T-helper 22 cell (primary cell): Measurements from ENCODE around the gene AKR1D1.
A peak's percentile ranks its signal among the peaks of the same experiment; 100 is the strongest.
"Not testable (repeated sequence)": the region's sequence is repeated elsewhere in the genome, so short reads cannot be mapped to it uniquely, and the experiment has no call there.

Source experiments
- DNase-seq: peaks from one replicate; pipeline ENCODE4 v3.0.0-alpha.2; 2020; ENCODE audit warnings: low read depth

AKR1D1 gene

GRCh38 chr7:138122162-138122561 lies 45.9 kb downstream of the AKR1D1 start:
- no peak for DNase-seq

- no peak for DNase-seq
Observed at GRCh38 chr7:138125119-138125518, 48.9 kb downstream of the AKR1D1 start.

DNA sequence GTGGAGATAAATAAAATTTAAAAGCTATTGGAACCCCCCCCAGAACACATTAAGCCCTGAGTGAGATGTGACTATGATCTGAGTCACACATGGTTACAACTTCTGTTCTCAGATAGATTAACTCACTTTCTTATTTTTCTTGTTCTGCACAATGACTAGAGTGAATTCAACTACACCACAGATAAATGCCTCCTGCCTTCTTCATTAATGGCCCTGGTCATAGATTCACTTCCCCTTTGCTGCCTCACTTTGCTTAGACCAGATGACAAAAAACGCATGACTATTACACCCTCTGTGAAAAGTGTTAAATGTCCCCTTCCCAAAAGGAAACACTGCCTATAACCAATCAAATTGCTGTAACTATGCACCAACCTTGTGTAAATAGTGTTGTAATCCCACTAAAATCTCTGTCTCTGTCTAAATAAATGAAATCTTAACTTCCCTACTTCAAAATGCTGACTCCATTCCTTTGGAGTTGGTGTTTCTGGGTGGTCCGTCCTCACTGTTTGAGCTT lies 49.4 kb downstream of the AKR1D1 start:
- DNase-seq = no peak

DNA sequence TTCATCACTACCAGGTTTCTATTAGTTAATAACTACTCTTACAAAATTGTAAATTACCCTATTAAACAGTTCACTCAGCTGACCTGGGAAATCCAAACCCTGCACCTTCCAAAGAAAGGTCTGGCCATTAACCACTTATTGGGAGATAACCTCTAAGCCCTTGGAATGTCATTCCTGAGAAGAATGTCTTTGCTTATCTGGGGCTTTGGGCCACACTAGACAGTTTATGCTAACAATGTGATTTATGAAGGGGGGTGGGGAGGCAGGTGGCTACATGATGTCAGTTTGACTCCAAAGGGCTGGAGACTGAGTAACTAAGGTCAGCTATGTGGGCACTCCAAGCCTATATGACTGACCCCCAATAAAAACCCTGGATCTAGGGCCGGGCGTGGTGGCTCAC lies 50.7 kb downstream of the AKR1D1 start:
- DNase-seq = no peak

DNA sequence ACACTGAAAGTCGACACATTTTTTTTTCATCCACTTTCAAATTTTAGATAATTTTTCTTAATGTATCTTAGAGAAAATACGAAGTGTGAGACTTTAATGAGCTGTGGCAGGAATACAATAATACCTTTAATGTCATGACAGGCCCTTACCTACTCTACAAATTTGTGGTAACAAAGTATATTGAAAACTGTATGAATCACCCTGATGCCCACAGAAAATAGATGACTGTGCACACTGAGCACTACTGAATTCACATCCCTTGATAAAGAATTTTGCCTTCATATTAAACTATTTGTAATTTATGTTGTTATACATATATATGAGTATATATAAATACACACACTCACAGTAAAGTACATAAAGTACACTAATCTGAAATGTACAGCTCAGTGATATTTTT lies 51.7 kb downstream of the AKR1D1 start:
- DNase-seq = no peak

DNA sequence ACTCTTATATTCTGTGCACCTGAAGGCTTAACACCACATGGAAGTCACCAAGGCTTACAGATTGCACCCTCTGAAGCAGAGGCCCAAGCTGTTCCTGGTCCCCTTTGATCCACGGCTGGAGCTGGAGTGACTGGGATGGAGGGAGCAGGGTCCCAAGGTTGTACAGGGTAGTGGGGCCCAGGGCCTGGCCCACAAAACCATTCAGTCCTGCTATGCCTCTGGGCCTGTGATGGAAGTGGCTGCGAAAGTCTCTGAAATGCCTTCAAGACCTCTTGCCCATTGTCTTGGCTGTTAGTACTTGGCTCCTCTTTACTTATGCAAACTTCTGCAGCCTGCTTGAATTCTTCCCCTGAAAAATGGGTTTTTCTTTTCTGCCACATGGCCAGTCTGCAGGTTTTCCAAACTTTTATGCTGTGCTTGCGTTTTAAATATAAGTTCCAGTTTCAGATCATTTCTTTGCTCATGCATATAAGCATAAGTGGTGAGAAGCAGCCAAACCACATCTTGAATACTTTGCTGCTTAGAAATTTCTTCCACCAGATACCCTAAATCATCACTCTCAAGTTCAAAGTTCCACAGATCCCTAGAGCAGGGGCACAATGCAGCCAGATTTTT lies 53.4 kb downstream of the AKR1D1 start:
- DNase-seq = no peak

DNA sequence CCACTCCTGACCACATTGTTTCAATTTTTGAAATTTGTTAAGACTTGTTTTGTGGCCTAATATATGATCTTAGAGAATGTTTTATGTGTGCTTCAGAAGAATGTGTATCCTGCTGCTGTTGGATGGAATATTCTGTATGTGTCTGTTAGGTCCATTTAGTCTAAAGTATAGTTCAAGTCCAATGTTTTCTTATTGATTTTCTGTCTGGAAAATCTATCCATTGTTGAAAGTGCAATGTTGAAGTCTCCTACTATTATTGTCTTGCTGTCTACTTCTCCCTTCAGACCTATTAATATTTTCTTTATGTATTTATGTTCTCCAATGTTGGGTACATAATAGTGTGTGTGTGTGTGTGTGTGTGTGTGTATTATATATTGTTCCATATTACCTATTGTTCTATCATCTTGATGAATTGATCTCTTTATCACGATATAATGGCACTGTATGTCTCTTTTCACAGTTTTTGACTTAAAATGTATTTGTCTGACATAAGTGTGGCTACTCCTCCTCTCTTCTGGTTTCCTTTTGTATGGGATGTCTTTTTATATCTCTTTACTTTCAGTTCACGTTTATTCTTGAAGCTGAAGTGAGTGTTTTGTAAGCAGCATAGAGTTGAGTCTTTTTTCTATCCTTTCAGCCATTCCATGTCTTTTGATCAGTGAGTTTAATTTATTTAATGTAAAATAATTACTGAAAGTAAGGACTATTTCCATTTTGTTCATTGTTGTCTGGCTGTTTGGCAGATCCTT lies 61.3 kb downstream of the AKR1D1 start:
- DNase-seq = no peak

DNA sequence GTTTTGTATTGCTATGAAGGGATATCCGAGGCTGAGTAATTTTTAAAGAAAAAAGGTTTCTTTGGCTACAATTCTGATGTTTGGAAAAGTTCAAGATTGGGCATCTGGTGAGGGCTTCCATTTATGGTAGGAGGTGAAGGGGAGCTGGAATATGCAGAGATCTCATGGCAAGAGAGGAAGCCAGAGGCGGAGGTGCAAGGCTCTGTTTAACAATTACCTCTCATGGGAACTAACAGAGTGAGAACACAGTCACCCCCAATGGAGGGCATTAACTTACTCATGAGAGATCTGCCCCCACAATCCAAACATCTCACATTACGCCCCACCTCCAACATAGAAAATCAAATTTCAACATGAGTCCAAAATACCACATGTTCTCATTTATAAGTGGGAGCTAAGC lies 62.0 kb downstream of the AKR1D1 start:
- DNase-seq = no peak

DNA sequence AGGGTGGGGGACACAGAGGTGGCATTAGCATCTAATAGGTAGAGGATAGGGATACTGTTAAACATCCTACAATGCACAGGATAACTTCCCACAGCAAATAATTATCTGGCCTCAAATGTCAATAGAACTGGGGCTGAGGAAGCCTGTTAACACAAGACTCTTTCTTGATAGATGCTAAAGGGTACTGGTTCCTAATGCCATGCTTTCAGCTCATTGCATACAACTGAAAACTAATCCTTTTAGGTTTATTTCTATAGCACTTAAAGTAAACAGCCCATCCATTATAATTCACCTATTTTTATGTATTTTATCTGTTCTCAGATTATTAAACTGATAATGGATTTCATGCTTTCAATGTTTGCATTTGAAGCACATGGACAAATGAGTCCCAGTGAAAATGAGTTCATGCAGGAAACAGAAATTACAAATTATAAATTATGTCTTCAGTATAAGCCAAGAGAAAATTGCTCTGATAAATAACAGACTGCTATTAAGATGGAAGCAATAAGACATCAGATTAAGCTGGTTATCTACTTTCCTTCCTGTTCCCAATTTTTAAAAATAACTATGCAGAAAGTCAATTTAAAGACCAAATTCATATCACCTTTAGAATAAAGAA lies 66.4 kb downstream of the AKR1D1 start:
- no peak for DNase-seq

- DNase-seq = no peak
Observed at GRCh38 chr7:138144958-138145357, 68.7 kb downstream of the AKR1D1 start.

- DNase-seq = not testable (repeated sequence)
Observed at GRCh38 chr7:138146221-138146620, 70.0 kb downstream of the AKR1D1 start.

GRCh38 chr7:138146757-138147734 lies 70.8 kb downstream of the AKR1D1 start:
- DNase-seq = not testable (repeated sequence)

DNA sequence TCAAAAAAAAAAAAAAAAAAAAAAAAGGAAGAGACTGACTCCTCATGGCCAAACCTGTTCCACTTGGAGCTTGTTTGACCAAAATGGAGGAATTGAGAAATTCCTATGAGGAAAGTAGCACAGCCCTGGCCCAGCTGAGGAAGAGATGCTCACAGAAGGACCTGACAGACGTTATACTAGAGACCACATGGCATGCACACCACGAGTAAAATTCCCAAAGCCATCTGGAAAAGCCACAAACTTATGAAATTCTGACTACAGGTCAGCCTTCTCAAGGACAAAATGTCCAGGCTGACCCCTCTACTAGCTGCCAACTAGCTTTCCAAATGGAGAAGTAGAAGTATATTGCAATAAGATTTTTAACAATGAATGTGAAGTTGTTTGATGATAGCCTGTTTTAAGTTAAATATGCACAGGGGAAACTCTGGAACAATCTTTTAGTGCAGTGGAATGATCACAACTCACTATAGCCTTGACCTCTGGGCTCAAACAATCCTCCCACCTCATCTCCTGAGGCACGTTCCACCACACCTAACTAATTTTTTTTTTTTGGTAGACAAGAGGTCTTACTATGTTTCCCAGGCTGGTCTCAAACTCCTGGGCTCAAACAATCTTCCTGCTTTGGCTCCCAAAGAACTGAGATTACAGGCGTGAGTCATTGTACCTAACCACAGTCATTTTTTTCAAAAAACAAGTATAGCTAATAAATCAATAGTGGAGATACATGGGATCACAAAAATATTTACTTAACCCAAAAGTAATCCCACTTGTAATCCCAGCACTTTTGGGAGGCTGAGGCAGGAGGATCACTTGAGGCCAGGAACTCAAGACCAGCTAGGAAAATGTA lies 75.7 kb downstream of the AKR1D1 start:
- no peak for DNase-seq

DNA sequence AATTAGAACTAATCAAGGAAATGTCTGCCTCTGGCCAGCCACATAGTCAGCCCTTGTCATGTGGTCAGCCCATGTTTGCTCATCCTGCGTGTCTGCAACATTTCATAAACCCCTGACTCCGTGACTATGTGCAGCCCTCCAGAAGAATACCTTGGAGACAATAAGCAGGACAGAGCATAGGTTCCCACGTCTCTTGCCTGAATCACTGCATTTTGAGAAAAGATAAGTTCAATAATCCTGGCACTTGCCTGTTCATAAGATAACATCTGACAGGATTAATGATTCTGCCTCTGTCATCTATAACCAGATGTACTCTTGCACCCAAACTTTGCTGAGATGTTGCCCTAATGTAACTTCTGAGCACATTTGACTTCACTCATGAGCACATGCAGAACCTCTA lies 78.4 kb downstream of the AKR1D1 start:
- no peak for DNase-seq

- DNase-seq = no peak
Observed at GRCh38 chr7:138157702-138158101, 81.4 kb downstream of the AKR1D1 start.

- no peak for DNase-seq
Observed at GRCh38 chr7:138158739-138159528, 82.7 kb downstream of the AKR1D1 start.

- peak; percentile 62 for DNase-seq
Observed at GRCh38 chr7:138161600-138162081, 85.4 kb downstream of the AKR1D1 start.

- no peak for DNase-seq
Observed at GRCh38 chr7:138162236-138162635, 86.0 kb downstream of the AKR1D1 start.

DNA sequence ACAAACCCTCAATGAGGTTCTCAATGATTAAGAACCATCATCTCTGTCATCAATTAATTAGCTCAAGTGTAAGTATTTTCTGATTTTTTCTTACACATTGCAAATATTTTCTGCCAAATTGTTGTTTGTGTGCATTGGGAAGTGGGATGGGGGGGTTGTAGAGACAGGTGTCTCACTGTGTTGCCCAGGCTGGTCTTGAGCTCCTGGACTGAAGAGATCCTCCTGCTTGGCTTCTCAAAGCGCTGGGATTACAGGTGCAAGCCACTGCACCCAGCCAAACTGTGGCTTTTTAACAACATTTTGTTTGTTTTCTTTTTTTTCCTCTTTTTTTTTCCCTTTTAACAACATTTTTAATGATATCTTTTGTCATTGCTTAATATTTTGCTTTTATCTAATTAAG lies 87.5 kb downstream of the AKR1D1 start:
- no peak for DNase-seq

DNA sequence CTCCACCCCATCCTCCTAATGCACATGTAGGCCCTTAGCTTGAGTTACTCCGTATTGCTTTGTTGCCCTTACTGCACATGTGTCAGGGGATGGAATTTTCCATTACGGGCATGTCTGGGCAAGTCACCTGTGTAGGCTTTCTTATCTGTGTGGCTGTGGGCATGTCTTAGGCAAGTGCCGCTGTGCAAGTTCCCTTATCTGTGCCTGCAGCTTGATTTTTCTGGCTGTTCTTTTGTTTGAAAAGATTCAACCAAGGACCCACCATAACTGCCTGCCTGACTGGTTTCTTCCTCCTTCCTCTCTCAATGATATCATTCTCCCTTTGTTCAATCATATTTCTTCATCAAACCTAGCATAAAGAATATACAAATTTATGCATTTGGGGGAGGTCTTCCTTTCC lies 88.5 kb downstream of the AKR1D1 start:
- DNase-seq = no peak
